Measurements from ENCODE around the gene MYO18B. TPM values are rescaled to one million over a fixed set of nuclear protein-coding genes. Genes with fewer than 3 reads are reported as not detected.
"Not testable (repeated sequence)": the region's sequence is repeated elsewhere in the genome, so short reads cannot be mapped to it uniquely, and the experiment has no call there.

MYO18B gene
- total and polyA plus RNA-seq, 2 donors (not counting 1 experiment from before 2014, with no cell fraction given): 0.15 TPM; not detected in 1

DNA sequence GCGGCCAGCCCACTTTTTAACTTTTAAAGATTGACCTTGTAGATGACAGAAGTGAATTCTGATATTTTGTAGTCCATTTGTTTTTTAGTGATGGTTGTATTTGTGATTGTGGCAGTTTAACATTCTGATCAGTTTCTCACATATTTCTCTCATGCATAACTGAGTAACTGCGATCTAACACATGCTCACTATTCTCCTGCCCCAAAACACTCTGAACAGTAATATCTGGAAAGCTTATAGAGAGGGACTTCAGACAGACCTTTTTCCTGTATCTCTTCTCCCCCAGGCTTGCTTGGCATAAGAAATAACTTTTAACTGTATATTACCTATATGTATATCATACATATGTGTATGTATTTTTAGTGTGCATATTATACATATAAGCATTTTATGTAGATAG, 37.3 kb upstream of the MYO18B start:
- H3K27me3 ChIP-seq (replicated peaks in 1 of 4; ENCODE audit: control extremely low read depth in 1 of 4, control insufficient read depth in 3 of 4, insufficient read depth in 4 of 4, low read length in 3 of 4): no peaks in the 10 kb centered on the region
- intact Hi-C loops (cut with micrococcal nuclease): no loop called here
- H3K27ac Mint-ChIP-seq: no peak overlapping the region
- ATAC-seq (ENCODE audit: low read depth) (no peak), DNase-seq (no peak)
- H3K9me3 Mint-ChIP-seq (ENCODE audit: insufficient read depth): no peaks in the 10 kb centered on the region
- POLR2A ChIA-PET: interaction anchor here (0.6 kb wide), 1 partner anchor 85 kb away, joined by 3 read pairs; no protein-coding TSS in a partner anchor
- no peak overlapping the region for H3K4me3 Mint-ChIP-seq
- H3K27me3 Mint-ChIP-seq: no peaks in the 10 kb centered on the region
- peaks cover 16% of the 10 kb centered on the region for H4K20me1 ChIP-seq (ENCODE audit: control insufficient read depth, insufficient read depth, low read length, poor library complexity, severe bottlenecking)
- H3K79me2 ChIP-seq (ENCODE audit: control insufficient read depth, insufficient read depth, low read length): peaks cover 7% of the 10 kb centered on the region
- no peak overlapping the region for H3K9ac ChIP-seq (ENCODE audit: low read length)
- TF ChIP-seq EZH2 (IDR thresholded peaks at IDR 0.05; ENCODE audit: borderline replicate concordance, insufficient read depth, low read depth, low read length, poor library complexity, severe bottlenecking): no peak
- TF ChIP-seq, protein P1, sequence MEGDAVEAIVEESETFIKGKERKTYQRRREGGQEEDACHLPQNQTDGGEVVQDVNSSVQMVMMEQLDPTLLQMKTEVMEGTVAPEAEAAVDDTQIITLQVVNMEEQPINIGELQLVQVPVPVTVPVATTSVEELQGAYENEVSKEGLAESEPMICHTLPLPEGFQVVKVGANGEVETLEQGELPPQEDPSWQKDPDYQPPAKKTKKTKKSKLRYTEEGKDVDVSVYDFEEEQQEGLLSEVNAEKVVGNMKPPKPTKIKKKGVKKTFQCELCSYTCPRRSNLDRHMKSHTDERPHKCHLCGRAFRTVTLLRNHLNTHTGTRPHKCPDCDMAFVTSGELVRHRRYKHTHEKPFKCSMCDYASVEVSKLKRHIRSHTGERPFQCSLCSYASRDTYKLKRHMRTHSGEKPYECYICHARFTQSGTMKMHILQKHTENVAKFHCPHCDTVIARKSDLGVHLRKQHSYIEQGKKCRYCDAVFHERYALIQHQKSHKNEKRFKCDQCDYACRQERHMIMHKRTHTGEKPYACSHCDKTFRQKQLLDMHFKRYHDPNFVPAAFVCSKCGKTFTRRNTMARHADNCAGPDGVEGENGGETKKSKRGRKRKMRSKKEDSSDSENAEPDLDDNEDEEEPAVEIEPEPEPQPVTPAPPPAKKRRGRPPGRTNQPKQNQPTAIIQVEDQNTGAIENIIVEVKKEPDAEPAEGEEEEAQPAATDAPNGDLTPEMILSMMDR (IDR thresholded peaks at IDR 0.05): no peak
- no peaks in the 10 kb centered on the region for H3K9me3 ChIP-seq (ENCODE audit: control extremely low read depth in 1 of 3, control insufficient read depth in 2 of 3, insufficient read depth in 1 of 3, low read length in 2 of 3)
- H3K27ac ChIP-seq (ENCODE audit: low read length in 2 of 2): no peak overlapping the region
- H3K4me3 ChIP-seq (ENCODE audit: control extremely low read depth in 1 of 5, extremely low read depth in 1 of 5, insufficient read depth in 1 of 5, low read depth in 2 of 5, low read length in 4 of 5): no peak overlapping the region
- no peak overlapping the region for H3K4me2 ChIP-seq (replicated peaks; ENCODE audit: low read depth, low read length, poor library complexity, severe bottlenecking)
- H3K36me3 ChIP-seq (replicated peaks in 1 of 2; ENCODE audit: control extremely low read depth in 1 of 2, control insufficient read depth in 1 of 2, extremely low read depth in 1 of 2, insufficient read depth in 2 of 2, low read length in 1 of 2): peaks cover 0 to 71% of the 10 kb centered on the region in 2 experiments
- H2AFZ ChIP-seq (ENCODE audit: insufficient read depth, low read depth, low read length, poor library complexity, severe bottlenecking): no peak overlapping the region
- no peaks in the 10 kb centered on the region for H3K4me1 ChIP-seq (ENCODE audit: control insufficient read depth in 2 of 2, insufficient read depth in 2 of 2, low read length in 2 of 2)
- 83% methylated on average over 1 of the region's 2 CpGs for WGBS (ENCODE audit: insufficient coverage)
- peaks cover 7% of the 10 kb centered on the region for H3K4me1 Mint-ChIP-seq
- CTCF ChIA-PET: interaction anchor here (1.3 to 4.5 kb wide), 4 partner anchors 10 to 502 kb away, joined by 4 to 35 read pairs (median 8); no protein-coding TSS in a partner anchor

DNA sequence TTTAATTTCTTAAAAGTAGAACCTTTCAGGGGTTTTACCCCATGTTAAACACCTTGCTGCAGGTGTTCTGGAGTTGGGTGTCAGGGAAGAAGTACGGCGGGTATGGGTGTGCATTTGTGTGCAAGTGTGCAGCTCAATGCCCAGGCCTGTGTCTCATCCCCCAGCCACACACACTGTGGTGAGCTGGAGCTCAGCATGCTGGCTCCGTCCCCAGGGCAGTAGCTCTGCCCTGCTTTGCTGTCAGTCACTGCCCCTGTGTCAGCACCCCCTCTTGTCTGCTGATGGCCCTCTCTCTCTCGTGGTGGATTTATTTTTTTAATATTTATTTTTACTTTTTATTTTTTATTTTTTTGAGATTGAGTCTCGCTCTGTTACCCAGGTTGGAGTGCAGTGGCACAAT, 35.8 kb upstream of the MYO18B start:
- H3K4me3 ChIP-seq (ENCODE audit: control extremely low read depth in 1 of 5, extremely low read depth in 1 of 5, insufficient read depth in 1 of 5, low read depth in 2 of 5, low read length in 4 of 5): no peak overlapping the region
- DNase-seq (no peak), ATAC-seq (ENCODE audit: low read depth) (no peak)
- no peaks in the 10 kb centered on the region for H3K9me3 ChIP-seq (ENCODE audit: control extremely low read depth in 1 of 3, control insufficient read depth in 2 of 3, insufficient read depth in 1 of 3, low read length in 2 of 3)
- H3K27ac ChIP-seq (ENCODE audit: low read length in 2 of 2): no peak overlapping the region
- H3K79me2 ChIP-seq (ENCODE audit: control insufficient read depth, insufficient read depth, low read length): peaks cover 7% of the 10 kb centered on the region
- ChIA-PET CTCF (interaction anchor here (0.7 to 4.5 kb wide), 6 partner anchors 8 to 294 kb away, joined by 3 to 35 read pairs (median 6); no protein-coding TSS in a partner anchor), POLR2A (no interaction called here)
- Mint-ChIP-seq H3K27ac (no peak overlapping the region), H3K4me1 (peaks cover 7% of the 10 kb centered on the region), H3K4me3 (no peak overlapping the region), H3K27me3 (no peaks in the 10 kb centered on the region), H3K9me3 (ENCODE audit: insufficient read depth) (no peaks in the 10 kb centered on the region)
- TF ChIP-seq, protein P1 (IDR thresholded peaks at IDR 0.05): no peak
- no peak for TF ChIP-seq EZH2 (IDR thresholded peaks at IDR 0.05; ENCODE audit: borderline replicate concordance, insufficient read depth, low read depth, low read length, poor library complexity, severe bottlenecking)
- WGBS (ENCODE audit: insufficient coverage): 100% methylated on average over 2 of the region's 5 CpGs
- H3K27me3 ChIP-seq (replicated peaks in 1 of 4; ENCODE audit: control extremely low read depth in 1 of 4, control insufficient read depth in 3 of 4, insufficient read depth in 4 of 4, low read length in 3 of 4): no peaks in the 10 kb centered on the region
- intact Hi-C loops (cut with micrococcal nuclease): no loop called here
- peaks cover 0 to 75% of the 10 kb centered on the region in 2 experiments for H3K36me3 ChIP-seq (replicated peaks in 1 of 2; ENCODE audit: control extremely low read depth in 1 of 2, control insufficient read depth in 1 of 2, extremely low read depth in 1 of 2, insufficient read depth in 2 of 2, low read length in 1 of 2)
- no peaks in the 10 kb centered on the region for H3K4me1 ChIP-seq (ENCODE audit: control insufficient read depth in 2 of 2, insufficient read depth in 2 of 2, low read length in 2 of 2)
- no peak overlapping the region for H3K4me2 ChIP-seq (replicated peaks; ENCODE audit: low read depth, low read length, poor library complexity, severe bottlenecking)
- no peak overlapping the region for H3K9ac ChIP-seq (ENCODE audit: low read length)
- H2AFZ ChIP-seq (ENCODE audit: insufficient read depth, low read depth, low read length, poor library complexity, severe bottlenecking): no peak overlapping the region
- H4K20me1 ChIP-seq (ENCODE audit: control insufficient read depth, insufficient read depth, low read length, poor library complexity, severe bottlenecking): peaks cover 16% of the 10 kb centered on the region

- H3K27ac ChIP-seq (ENCODE audit: low read length in 2 of 2); ATAC-seq (ENCODE audit: low read depth); H3K9ac ChIP-seq (ENCODE audit: low read length); intact Hi-C loops (cut with micrococcal nuclease); H3K4me3 Mint-ChIP-seq; H3K27me3 Mint-ChIP-seq; H3K4me1 ChIP-seq (ENCODE audit: control insufficient read depth in 2 of 2, insufficient read depth in 2 of 2, low read length in 2 of 2); POLR2A ChIA-PET; H2AFZ ChIP-seq (ENCODE audit: insufficient read depth, low read depth, low read length, poor library complexity, severe bottlenecking); H3K9me3 Mint-ChIP-seq (ENCODE audit: insufficient read depth); H3K27me3 ChIP-seq (replicated peaks in 1 of 4; ENCODE audit: control extremely low read depth in 1 of 4, control insufficient read depth in 3 of 4, insufficient read depth in 4 of 4, low read length in 3 of 4); H3K4me2 ChIP-seq (replicated peaks; ENCODE audit: low read depth, low read length, poor library complexity, severe bottlenecking); H3K9me3 ChIP-seq (ENCODE audit: control extremely low read depth in 1 of 3, control insufficient read depth in 2 of 3, insufficient read depth in 1 of 3, low read length in 2 of 3); H3K27ac Mint-ChIP-seq; H3K4me3 ChIP-seq (ENCODE audit: control extremely low read depth in 1 of 5, extremely low read depth in 1 of 5, insufficient read depth in 1 of 5, low read depth in 2 of 5, low read length in 4 of 5); DNase-seq; H3K4me1 Mint-ChIP-seq: not testable (repeated sequence)
- peaks cover 10% of the 10 kb centered on the region for H3K79me2 ChIP-seq (ENCODE audit: control insufficient read depth, insufficient read depth, low read length)
- peaks cover 4 to 81% of the 10 kb centered on the region in 2 experiments for H3K36me3 ChIP-seq (replicated peaks in 1 of 2; ENCODE audit: control extremely low read depth in 1 of 2, control insufficient read depth in 1 of 2, extremely low read depth in 1 of 2, insufficient read depth in 2 of 2, low read length in 1 of 2)
- H4K20me1 ChIP-seq (ENCODE audit: control insufficient read depth, insufficient read depth, low read length, poor library complexity, severe bottlenecking): peaks cover 11% of the 10 kb centered on the region
- CTCF ChIA-PET: interaction anchor here (4.5 kb wide), 1 partner anchor 164 kb away, joined by 35 read pairs; no protein-coding TSS in a partner anchor
- WGBS (ENCODE audit: insufficient coverage): 100% methylated on average over 6 of the region's 6 CpGs
Observed at GRCh38 chr22:25708430-25708829, 33.6 kb upstream of the MYO18B start.
